NCI-H1092 treated with DMSO at 0.1 percent for 48 hours (cell line): Measurements from ENCODE around the gene PTGFRN.

Experiments used
- DNase-seq: peaks from one replicate; lab custom pipeline; 2025; lab: John Stamatoyannopoulos, UW

The PTGFRN gene

GRCh38 chr1:116944613-116945012, 34.9 kb downstream of the PTGFRN start:
- no peak for DNase-seq

GRCh38 chr1:116945421-116945820, 35.7 kb downstream of the PTGFRN start:
- DNase-seq = no peak

- no peak for DNase-seq
Measured at GRCh38 chr1:116945996-116946395, 36.3 kb downstream of the PTGFRN start.

GRCh38 chr1:116947092-116947860, 37.6 kb downstream of the PTGFRN start:
- DNase-seq = no peak

- DNase-seq = no peak
Measured at GRCh38 chr1:116948046-116948445, 38.3 kb downstream of the PTGFRN start.

GRCh38 chr1:116948642-116949041, 38.9 kb downstream of the PTGFRN start:
- no peak for DNase-seq

GRCh38 chr1:116949213-116949985, 39.7 kb downstream of the PTGFRN start:
- no peak for DNase-seq

GRCh38 chr1:116950517-116951199, 40.9 kb downstream of the PTGFRN start:
- DNase-seq = no peak

- DNase-seq = no peak
Measured at GRCh38 chr1:116951200-116951935, 41.7 kb downstream of the PTGFRN start.

- no peak for DNase-seq
Measured at GRCh38 chr1:116952738-116953275, 43.1 kb downstream of the PTGFRN start.

- DNase-seq = no peak
Measured at GRCh38 chr1:116954440-116954839, 44.7 kb downstream of the PTGFRN start.

GRCh38 chr1:116956378-116956777, 46.7 kb downstream of the PTGFRN start:
- DNase-seq = no peak

- no peak for DNase-seq
Measured at GRCh38 chr1:116957646-116958045, 47.9 kb downstream of the PTGFRN start.

GRCh38 chr1:116958110-116958509, 48.4 kb downstream of the PTGFRN start:
- DNase-seq = no peak

GRCh38 chr1:116958977-116959376, 49.3 kb downstream of the PTGFRN start:
- DNase-seq = no peak

- DNase-seq = no peak
Measured at GRCh38 chr1:116961606-116962005, 51.9 kb downstream of the PTGFRN start.

GRCh38 chr1:116962987-116963639, 53.4 kb downstream of the PTGFRN start:
- DNase-seq = no peak

- no peak for DNase-seq
Measured at GRCh38 chr1:116966791-116967190, 57.1 kb downstream of the PTGFRN start.

GRCh38 chr1:116968724-116969123, 59.0 kb downstream of the PTGFRN start:
- DNase-seq = no peak

GRCh38 chr1:116971258-116971860, 61.6 kb downstream of the PTGFRN start:
- no peak for DNase-seq
